Measurements from ENCODE around the gene KLK7. TPM values are rescaled to one million over a fixed set of nuclear protein-coding genes. Genes with fewer than 3 reads are reported as not detected.
"Not testable (repeated sequence)": the region's sequence is repeated elsewhere in the genome, so short reads cannot be mapped to it uniquely, and the experiment has no call there.

The KLK7 gene
- total RNA-seq, 2 experiments from 2014 or later = not detected

- Mint-ChIP-seq H3K4me1 (no peaks in the 10 kb centered on the region), H3K36me3 (ENCODE audit: low read depth) (no peaks in the 10 kb centered on the region), H3K9me3 (ENCODE audit: low read depth) (no peaks in the 10 kb centered on the region), H3K27me3 (peaks cover 13% of the 10 kb centered on the region), H3K27ac (no peak overlapping the region), H3K4me3 (no peak overlapping the region)
- CTCF ChIA-PET = no interaction called here
- POLR2A ChIA-PET = no interaction called here
- intact Hi-C loops (cut with DNase I, micrococcal nuclease) = no loop called here
- DNase-seq (no peak), ATAC-seq (no peak)
Observed at GRCh38 chr19:50994129-50994528, 10.4 kb upstream of the KLK7 start.

GRCh38 chr19:50992666-50993035, 8.9 kb upstream of the KLK7 start:
- intact Hi-C loops (cut with DNase I, micrococcal nuclease) = no loop called here
- CTCF ChIA-PET = no interaction called here
- ATAC-seq (no peak), DNase-seq (no peak)
- Mint-ChIP-seq H3K4me3 (no peak overlapping the region), H3K36me3 (ENCODE audit: low read depth) (no peaks in the 10 kb centered on the region), H3K27me3 (peaks cover 14% of the 10 kb centered on the region), H3K9me3 (ENCODE audit: low read depth) (no peaks in the 10 kb centered on the region), H3K4me1 (no peaks in the 10 kb centered on the region), H3K27ac (no peak overlapping the region)
- POLR2A ChIA-PET = no interaction called here

GRCh38 chr19:50984416-50984815, 699 bp upstream of the KLK7 start:
- intact Hi-C loops (cut with DNase I, micrococcal nuclease); H3K9me3 Mint-ChIP-seq (ENCODE audit: low read depth); POLR2A ChIA-PET; H3K36me3 Mint-ChIP-seq (ENCODE audit: low read depth); H3K4me1 Mint-ChIP-seq; H3K4me3 Mint-ChIP-seq; CTCF ChIA-PET; ATAC-seq; DNase-seq; H3K27ac Mint-ChIP-seq: not testable (repeated sequence)
- H3K27me3 Mint-ChIP-seq = peaks cover 32% of the 10 kb centered on the region

GRCh38 chr19:50982186-50982585, 1.5 kb downstream of the KLK7 start:
- Mint-ChIP-seq H3K27me3 (peaks cover 38% of the 10 kb centered on the region), H3K27ac (no peak overlapping the region), H3K36me3 (ENCODE audit: low read depth) (no peaks in the 10 kb centered on the region), H3K4me3 (no peak overlapping the region), H3K4me1 (no peaks in the 10 kb centered on the region), H3K9me3 (ENCODE audit: low read depth) (no peaks in the 10 kb centered on the region)
- intact Hi-C loops (cut with DNase I, micrococcal nuclease) = no loop called here
- CTCF ChIA-PET = no interaction called here
- ATAC-seq (no peak), DNase-seq (no peak)
- POLR2A ChIA-PET = no interaction called here

GRCh38 chr19:50981587-50982146, 2.0 kb downstream of the KLK7 start:
- Mint-ChIP-seq H3K4me1 (no peaks in the 10 kb centered on the region), H3K4me3 (no peak overlapping the region), H3K27ac (no peak overlapping the region), H3K9me3 (ENCODE audit: low read depth) (no peaks in the 10 kb centered on the region), H3K27me3 (peaks cover 41% of the 10 kb centered on the region), H3K36me3 (ENCODE audit: low read depth) (no peaks in the 10 kb centered on the region)
- intact Hi-C loops (cut with DNase I, micrococcal nuclease) = no loop called here
- CTCF ChIA-PET = interaction anchor here (0.6 kb wide), 1 partner anchor 70 kb away, joined by 3 read pairs; no protein-coding TSS in a partner anchor
- POLR2A ChIA-PET = no interaction called here
- no peak for ATAC-seq
- no peak for DNase-seq

- H3K9me3 Mint-ChIP-seq (ENCODE audit: low read depth) = no peaks in the 10 kb centered on the region
- no peaks in the 10 kb centered on the region for H3K36me3 Mint-ChIP-seq (ENCODE audit: low read depth)
- intact Hi-C loops (cut with DNase I, micrococcal nuclease) = no loop called here
- ChIA-PET CTCF (no interaction called here), POLR2A (no interaction called here)
- H3K4me1 Mint-ChIP-seq = no peaks in the 10 kb centered on the region
- ATAC-seq (no peak), DNase-seq (no peak)
- no peak overlapping the region for H3K27ac Mint-ChIP-seq
- H3K27me3 Mint-ChIP-seq = peaks cover 46% of the 10 kb centered on the region
- H3K4me3 Mint-ChIP-seq = no peak overlapping the region
Observed at GRCh38 chr19:50980208-50980607, 3.5 kb downstream of the KLK7 start.

- intact Hi-C loops (cut with DNase I, micrococcal nuclease) = no loop called here
- POLR2A ChIA-PET = no interaction called here
- Mint-ChIP-seq H3K36me3 (ENCODE audit: low read depth) (no peaks in the 10 kb centered on the region), H3K27ac (no peak overlapping the region), H3K9me3 (ENCODE audit: low read depth) (no peaks in the 10 kb centered on the region), H3K27me3 (peaks cover 42% of the 10 kb centered on the region), H3K4me3 (no peak overlapping the region), H3K4me1 (no peaks in the 10 kb centered on the region)
- DNase-seq (no peak), ATAC-seq (no peak)
- CTCF ChIA-PET = no interaction called here
Observed at GRCh38 chr19:50979758-50980157, 4.0 kb downstream of the KLK7 start.

- POLR2A ChIA-PET = no interaction called here
- Mint-ChIP-seq H3K27ac (no peak overlapping the region), H3K27me3 (peaks cover 43% of the 10 kb centered on the region), H3K9me3 (ENCODE audit: low read depth) (no peaks in the 10 kb centered on the region), H3K36me3 (ENCODE audit: low read depth) (no peaks in the 10 kb centered on the region), H3K4me1 (no peaks in the 10 kb centered on the region), H3K4me3 (no peak overlapping the region)
- CTCF ChIA-PET = no interaction called here
- no peak for ATAC-seq
- DNase-seq = no peak
- intact Hi-C loops (cut with DNase I, micrococcal nuclease) = no loop called here
Observed at GRCh38 chr19:50978772-50979390, 4.8 kb downstream of the KLK7 start.

GRCh38 chr19:50977626-50978025, 6.1 kb downstream of the KLK7 start:
- DNase-seq (no peak), ATAC-seq (no peak)
- Mint-ChIP-seq H3K4me1 (no peaks in the 10 kb centered on the region), H3K27ac (no peak overlapping the region), H3K36me3 (ENCODE audit: low read depth) (no peaks in the 10 kb centered on the region), H3K27me3 (peaks cover 50% of the 10 kb centered on the region), H3K4me3 (no peak overlapping the region), H3K9me3 (ENCODE audit: low read depth) (no peaks in the 10 kb centered on the region)
- POLR2A ChIA-PET = no interaction called here
- CTCF ChIA-PET = no interaction called here
- intact Hi-C loops (cut with DNase I, micrococcal nuclease) = no loop called here

GRCh38 chr19:50975766-50976165, 8.0 kb downstream of the KLK7 start:
- DNase-seq = no peak
- Mint-ChIP-seq H3K27me3 (peaks cover 50% of the 10 kb centered on the region), H3K27ac (no peak overlapping the region), H3K4me1 (no peaks in the 10 kb centered on the region), H3K4me3 (no peak overlapping the region), H3K9me3 (ENCODE audit: low read depth) (no peaks in the 10 kb centered on the region), H3K36me3 (ENCODE audit: low read depth) (no peaks in the 10 kb centered on the region)
- ATAC-seq = no peak
- intact Hi-C loops (cut with DNase I, micrococcal nuclease) = no loop called here
- ChIA-PET CTCF (no interaction called here), POLR2A (no interaction called here)

- H3K4me1 Mint-ChIP-seq = no peaks in the 10 kb centered on the region
- H3K4me3 Mint-ChIP-seq = no peak overlapping the region
- intact Hi-C loops (cut with DNase I, micrococcal nuclease) = no loop called here
- no peak overlapping the region for H3K27ac Mint-ChIP-seq
- H3K9me3 Mint-ChIP-seq (ENCODE audit: low read depth) = no peaks in the 10 kb centered on the region
- ChIA-PET CTCF (interaction anchor here (0.6 kb wide), 1 partner anchor 278 kb away, joined by 3 read pairs; no protein-coding TSS in a partner anchor), POLR2A (interaction anchor here (0.5 kb wide), 1 partner anchor 9 kb away, joined by 3 read pairs; the partner anchor contains the start of gene KLK7)
- peaks cover 52% of the 10 kb centered on the region for H3K27me3 Mint-ChIP-seq
- DNase-seq = no peak
- no peaks in the 10 kb centered on the region for H3K36me3 Mint-ChIP-seq (ENCODE audit: low read depth)
- ATAC-seq = no peak
Observed at GRCh38 chr19:50974702-50975556, 8.8 kb downstream of the KLK7 start.

- H3K9me3 Mint-ChIP-seq (ENCODE audit: low read depth) = no peaks in the 10 kb centered on the region
- no peak overlapping the region for H3K4me3 Mint-ChIP-seq
- no peaks in the 10 kb centered on the region for H3K36me3 Mint-ChIP-seq (ENCODE audit: low read depth)
- H3K27ac Mint-ChIP-seq = no peak overlapping the region
- intact Hi-C loops (cut with DNase I, micrococcal nuclease) = no loop called here
- ATAC-seq (no peak), DNase-seq (no peak)
- POLR2A ChIA-PET = no interaction called here
- no peaks in the 10 kb centered on the region for H3K4me1 Mint-ChIP-seq
- CTCF ChIA-PET = no interaction called here
- peaks cover 50% of the 10 kb centered on the region for H3K27me3 Mint-ChIP-seq
Observed at GRCh38 chr19:50972795-50973376, 10.8 kb downstream of the KLK7 start.

Measured in activated CD4-positive, alpha-beta T cell treated with anti-CD3 and anti-CD28 coated beads for 36 hours (primary cell).